Gastrocnemius medialis (tissue), 4 donors: Measurements from ENCODE around the gene AKAP12. TPM values are rescaled to one million over a fixed set of nuclear protein-coding genes. Genes with fewer than 3 reads are reported as not detected.

ENCODE experiments used
- ATAC-seq, 2 donors: fragments of 150-250 bp; one replicate each; pipeline ENCODE4 v1.9.1; 2016
- DNase-seq, 2 donors: peaks; one replicate each; pipeline ENCODE4 v3.0.0-alpha.2; 2019
- H3K27ac ChIP-seq, 4 donors: fragments of 200-600 bp; sonication (generic); 1 replicate in 1 of 4; 2 replicates in 3 of 4; pipeline ENCODE4 v1.5.1; 2016 to 2018; ENCODE audit warnings: mild to moderate bottlenecking in 2 of 4, moderate library complexity in 1 of 4
- H3K27me3 ChIP-seq, 3 donors: fragments of 200-600 bp; sonication (generic) in 2 of 3; 1 replicate in 1 of 3; 2 replicates in 2 of 3; pipeline versions ENCODE4 v1.5.1 to v1.6.0; 2016 to 2019; ENCODE audit warnings: mild to moderate bottlenecking in 1 of 3, moderate library complexity in 1 of 3
- H3K36me3 ChIP-seq, 2 donors: fragments of 200-600 bp; sonication (generic) in 1 of 2; one replicate each; pipeline ENCODE4 v1.5.1; 2017 to 2018
- H3K4me1 ChIP-seq, 2 donors: fragments of 200-600 bp; sonication (generic) in 1 of 2; one replicate each; pipeline ENCODE4 v1.5.1; 2016 to 2017; ENCODE audit warnings: mild to moderate bottlenecking in 2 of 2
- H3K4me3 ChIP-seq, 4 donors: fragments of 200-600 bp; sonication (generic) in 3 of 4; 1 replicate in 1 of 4; 2 replicates in 3 of 4; pipeline ENCODE4 v1.5.1; 2016 to 2019; ENCODE audit warnings: mild to moderate bottlenecking in 2 of 4
- H3K9me3 ChIP-seq, 3 donors: fragments of 200-600 bp; sonication (generic) in 2 of 3; 1 replicate in 1 of 3; 2 replicates in 2 of 3; pipeline ENCODE4 v1.5.1; 2016 to 2019
- CTCF ChIP-seq, 5 experiments: fragments of 450-650 bp in 3 of 5; fragments of 200-600 bp in 2 of 5; sonication (generic) in 2 of 5; IDR thresholded peaks in 4 of 5; conservative IDR thresholded peaks in 1 of 5; 1 replicate in 4 of 5; 2 replicates in 1 of 5; pipeline ENCODE4 v1.5.1; 2016 to 2019; ENCODE audit warnings: antibody characterized with exemption in 5 of 5, mild to moderate bottlenecking in 3 of 5, moderate library complexity in 3 of 5
- POLR2A ChIP-seq, 2 donors: fragments of 450-650 bp; IDR thresholded peaks; one replicate each; pipeline ENCODE4 v1.6.1; 2017; ENCODE audit warnings: antibody characterized with exemption in 2 of 2, mild to moderate bottlenecking in 2 of 2, moderate library complexity in 2 of 2
- in situ Hi-C, 4 donors: fragments of 200-750 bp; cut with MboI; loops; one replicate each; pipeline versions ENCODE4 v1.15.0 to v1.8.0; 2017; ENCODE audit warnings: low sequenced_read_pairs in 4 of 4
- intact Hi-C: fragments of 100-400 bp; cut with DNase I; formaldehyde crosslinking; loops from one replicate; pipeline ENCODE4 v1.15.1; 2023; ENCODE audit warnings: low total_unique reads
- total RNA-seq, 4 donors: library from RNA; depleted of rRNA; stranded (reverse); fragments of >200 nt; gene quantifications; one replicate each; pipeline versions ENCODE4 v1.1.0 to v1.2.3, GENCODE V29; 2016

AKAP12 gene
- total RNA-seq, 4 donors from 2014 or later: 6.4 to 17.3 (median 9.8) TPM

GRCh38 chr6:151307501-151307900 lies 67.7 kb downstream of the AKAP12 start:
- H3K36me3 ChIP-seq: no peaks in the 10 kb centered on the region
- no peaks in the 10 kb centered on the region for H3K9me3 ChIP-seq
- H3K27ac ChIP-seq: no peak overlapping the region
- H3K4me1 ChIP-seq: no peaks in the 10 kb centered on the region
- H3K4me3 ChIP-seq: no peak overlapping the region
- ATAC-seq (no peak), DNase-seq (no peak)
- intact Hi-C loops (no loop called here), in situ Hi-C loops (no loop called here)
- TF ChIP-seq CTCF (IDR thresholded peaks at IDR 0.05 in 4 of 5, conservative IDR thresholded peaks at IDR 0.05 in 1 of 5): no peak
- TF ChIP-seq POLR2A (IDR thresholded peaks at IDR 0.05): no peak
- no peaks in the 10 kb centered on the region for H3K27me3 ChIP-seq

GRCh38 chr6:151309619-151310018 lies 69.9 kb downstream of the AKAP12 start:
- no peaks in the 10 kb centered on the region for H3K27me3 ChIP-seq
- no peak overlapping the region for H3K27ac ChIP-seq
- H3K36me3 ChIP-seq: no peaks in the 10 kb centered on the region
- H3K4me1 ChIP-seq: no peaks in the 10 kb centered on the region
- in situ Hi-C loops (no loop called here), intact Hi-C loops (no loop called here)
- DNase-seq: no peak
- no peaks in the 10 kb centered on the region for H3K9me3 ChIP-seq
- H3K4me3 ChIP-seq: no peak overlapping the region
- TF ChIP-seq POLR2A (IDR thresholded peaks at IDR 0.05) (no peak), CTCF (IDR thresholded peaks at IDR 0.05 in 4 of 5, conservative IDR thresholded peaks at IDR 0.05 in 1 of 5) (no peak)
- no peak for ATAC-seq

- H3K9me3 ChIP-seq: no peaks in the 10 kb centered on the region
- no peaks in the 10 kb centered on the region for H3K27me3 ChIP-seq
- no peaks in the 10 kb centered on the region for H3K4me1 ChIP-seq
- in situ Hi-C loops: no loop called here
- ATAC-seq (no peak), DNase-seq (no peak)
- no peaks in the 10 kb centered on the region for H3K36me3 ChIP-seq
- H3K4me3 ChIP-seq: no peak overlapping the region
- no peak for TF ChIP-seq POLR2A (IDR thresholded peaks at IDR 0.05)
- no peak for TF ChIP-seq CTCF (IDR thresholded peaks at IDR 0.05 in 4 of 5, conservative IDR thresholded peaks at IDR 0.05 in 1 of 5)
- no peak overlapping the region for H3K27ac ChIP-seq
- intact Hi-C loops: no loop called here
Measured at GRCh38 chr6:151310279-151310678, 70.5 kb downstream of the AKAP12 start.

GRCh38 chr6:151310852-151311767 lies 71.3 kb downstream of the AKAP12 start:
- ATAC-seq: no peak
- in situ Hi-C loops: no loop called here
- no peak overlapping the region for H3K27ac ChIP-seq
- TF ChIP-seq POLR2A (IDR thresholded peaks at IDR 0.05): no peak
- TF ChIP-seq CTCF (IDR thresholded peaks at IDR 0.05 in 4 of 5, conservative IDR thresholded peaks at IDR 0.05 in 1 of 5): no peak
- no peaks in the 10 kb centered on the region for H3K27me3 ChIP-seq
- intact Hi-C loops: no loop called here
- H3K9me3 ChIP-seq: no peaks in the 10 kb centered on the region
- no peaks in the 10 kb centered on the region for H3K36me3 ChIP-seq
- DNase-seq: no peak
- no peaks in the 10 kb centered on the region for H3K4me1 ChIP-seq
- H3K4me3 ChIP-seq: no peak overlapping the region
